C4-2B (cell line): ENCODE measurements around the gene TRIO.

Experiments
- H3K27ac ChIP-seq: fragments of 450-650 bp; 2 replicates; pipeline ENCODE4 v1.5.1; 2017
- ZFX ChIP-seq: fragments of 450-650 bp; IDR thresholded peaks from 2 replicates; pipeline ENCODE4 v1.6.1; 2017
- TF ChIP-seq, protein P1 (sequence below): fragments of 450-650 bp; conservative IDR thresholded peaks from 2 replicates; pipeline ENCODE4 v1.5.1; 2017; ENCODE audit warnings: mild to moderate bottlenecking

Gene TRIO

DNA sequence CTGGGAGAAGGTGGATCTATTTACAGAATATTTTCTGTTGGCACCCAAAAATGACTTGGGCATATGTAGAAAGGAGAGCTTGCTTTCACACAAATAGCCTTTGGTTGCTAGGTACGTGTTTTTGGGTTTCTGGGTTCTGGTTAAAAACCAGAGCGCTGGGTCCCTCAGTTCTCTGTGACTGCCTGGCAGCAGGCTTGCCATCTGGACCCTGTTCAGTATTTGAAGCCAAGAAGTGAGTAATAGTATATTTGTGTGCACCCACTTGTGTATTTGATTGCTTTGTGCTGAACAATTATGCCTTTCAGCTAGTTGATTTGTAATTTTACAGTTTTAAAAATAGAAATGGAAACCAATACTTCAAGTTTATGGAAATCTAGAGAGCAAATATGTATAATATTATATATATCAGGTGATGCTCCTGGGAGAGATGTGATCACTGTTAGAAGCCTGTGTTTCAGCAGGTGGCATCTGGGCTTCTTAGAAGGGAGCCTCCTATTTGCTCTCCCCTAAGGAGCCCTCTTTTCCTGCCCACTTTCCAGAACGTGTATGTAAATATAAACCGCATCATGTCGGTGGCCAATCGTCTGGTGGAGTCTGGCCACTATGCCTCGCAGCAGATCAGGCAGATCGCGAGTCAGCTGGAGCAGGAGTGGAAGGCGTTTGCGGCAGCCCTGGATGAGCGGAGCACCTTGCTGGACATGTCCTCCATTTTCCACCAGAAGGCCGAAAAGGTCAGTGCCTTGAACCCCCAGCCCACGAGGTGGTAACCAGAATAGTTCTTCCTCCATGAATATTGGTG lies 153.6 kb downstream of the TRIO start:
- H3K27ac ChIP-seq: no peak overlapping the region
- no peak for TF ChIP-seq ZFX
- TF ChIP-seq, protein P1, sequence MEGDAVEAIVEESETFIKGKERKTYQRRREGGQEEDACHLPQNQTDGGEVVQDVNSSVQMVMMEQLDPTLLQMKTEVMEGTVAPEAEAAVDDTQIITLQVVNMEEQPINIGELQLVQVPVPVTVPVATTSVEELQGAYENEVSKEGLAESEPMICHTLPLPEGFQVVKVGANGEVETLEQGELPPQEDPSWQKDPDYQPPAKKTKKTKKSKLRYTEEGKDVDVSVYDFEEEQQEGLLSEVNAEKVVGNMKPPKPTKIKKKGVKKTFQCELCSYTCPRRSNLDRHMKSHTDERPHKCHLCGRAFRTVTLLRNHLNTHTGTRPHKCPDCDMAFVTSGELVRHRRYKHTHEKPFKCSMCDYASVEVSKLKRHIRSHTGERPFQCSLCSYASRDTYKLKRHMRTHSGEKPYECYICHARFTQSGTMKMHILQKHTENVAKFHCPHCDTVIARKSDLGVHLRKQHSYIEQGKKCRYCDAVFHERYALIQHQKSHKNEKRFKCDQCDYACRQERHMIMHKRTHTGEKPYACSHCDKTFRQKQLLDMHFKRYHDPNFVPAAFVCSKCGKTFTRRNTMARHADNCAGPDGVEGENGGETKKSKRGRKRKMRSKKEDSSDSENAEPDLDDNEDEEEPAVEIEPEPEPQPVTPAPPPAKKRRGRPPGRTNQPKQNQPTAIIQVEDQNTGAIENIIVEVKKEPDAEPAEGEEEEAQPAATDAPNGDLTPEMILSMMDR: no peak

DNA sequence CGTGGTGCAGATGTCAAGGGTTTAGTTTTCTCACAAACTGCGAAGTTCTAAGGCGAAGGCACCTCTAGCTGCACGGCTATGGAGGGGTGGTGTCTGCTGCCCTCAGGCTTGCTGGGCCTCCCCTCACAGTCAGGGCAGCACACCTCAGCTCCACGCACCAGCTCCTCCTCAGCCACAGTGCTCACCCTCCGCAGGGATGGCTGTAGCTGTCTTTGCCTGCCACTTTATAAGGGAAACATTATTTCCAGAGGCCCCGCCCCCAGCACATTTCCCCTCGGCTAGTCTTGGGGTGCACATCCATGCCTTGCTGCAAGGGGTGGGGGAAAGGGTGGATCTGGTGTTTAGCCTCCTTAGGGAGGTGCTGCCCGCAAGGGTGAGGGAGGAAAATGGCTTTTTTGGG lies 154.6 kb downstream of the TRIO start:
- H3K27ac ChIP-seq: no peak overlapping the region

DNA sequence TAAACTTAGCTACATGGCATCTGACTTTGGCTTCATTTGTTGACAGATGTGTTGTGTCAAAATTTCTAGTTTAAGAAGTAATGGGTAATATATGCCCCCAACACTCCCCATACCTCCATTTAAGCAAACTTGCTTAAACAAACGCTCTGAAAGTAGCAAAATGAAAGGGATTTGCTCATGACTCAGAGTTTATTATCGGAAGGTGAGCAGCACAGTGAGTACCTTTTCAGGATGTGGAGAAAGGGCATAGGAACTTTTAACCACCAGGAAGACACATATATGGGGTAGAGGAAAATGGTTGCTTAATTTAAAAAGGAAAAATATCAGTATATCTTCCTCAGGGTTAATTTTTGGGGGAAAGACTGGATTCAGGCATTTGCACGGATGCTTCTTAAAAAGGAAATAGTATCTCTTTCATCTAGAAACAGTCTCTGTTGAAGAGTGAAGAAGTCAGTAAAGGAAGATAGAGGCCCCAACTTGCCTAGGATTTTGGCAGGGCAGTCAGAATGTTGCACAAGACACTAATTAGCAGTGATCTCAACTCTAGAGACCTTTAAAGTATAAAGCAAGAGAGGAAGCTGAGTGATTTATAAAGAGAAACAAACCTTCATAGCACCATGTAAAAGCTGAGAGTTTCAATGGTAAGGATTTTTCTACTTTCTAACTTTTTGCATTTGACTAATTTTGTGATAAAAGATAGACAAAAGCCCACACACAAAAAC lies 155.1 kb downstream of the TRIO start:
- H3K27ac ChIP-seq: no peak overlapping the region
- TF ChIP-seq, protein P1: no peak
- TF ChIP-seq ZFX: no peak

More for the DNA sequence above, 154.6 kb downstream of the TRIO start:
- TF ChIP-seq ZFX: no peak
- TF ChIP-seq, protein P1: no peak

DNA sequence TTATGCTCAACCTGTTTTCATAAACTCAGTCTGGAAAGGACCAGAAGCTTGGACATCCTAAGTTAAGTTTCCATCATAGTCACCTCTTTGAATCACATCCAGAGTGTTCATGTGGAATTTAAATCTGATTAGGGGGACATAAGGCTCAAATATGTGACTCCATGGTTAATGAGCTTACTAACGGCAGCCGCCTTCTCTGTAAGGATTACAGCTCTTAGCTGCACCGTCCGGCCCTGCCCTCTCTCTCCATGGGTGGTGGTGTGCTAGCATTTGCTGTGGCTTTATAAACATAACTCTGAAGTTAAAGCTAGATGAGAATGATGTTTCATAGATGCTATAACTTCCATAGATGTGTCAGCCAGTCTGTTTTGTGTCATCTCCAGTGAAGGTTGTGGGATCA lies 156.5 kb downstream of the TRIO start:
- H3K27ac ChIP-seq: no peak overlapping the region
- TF ChIP-seq ZFX: no peak
- TF ChIP-seq, protein P1: no peak

DNA sequence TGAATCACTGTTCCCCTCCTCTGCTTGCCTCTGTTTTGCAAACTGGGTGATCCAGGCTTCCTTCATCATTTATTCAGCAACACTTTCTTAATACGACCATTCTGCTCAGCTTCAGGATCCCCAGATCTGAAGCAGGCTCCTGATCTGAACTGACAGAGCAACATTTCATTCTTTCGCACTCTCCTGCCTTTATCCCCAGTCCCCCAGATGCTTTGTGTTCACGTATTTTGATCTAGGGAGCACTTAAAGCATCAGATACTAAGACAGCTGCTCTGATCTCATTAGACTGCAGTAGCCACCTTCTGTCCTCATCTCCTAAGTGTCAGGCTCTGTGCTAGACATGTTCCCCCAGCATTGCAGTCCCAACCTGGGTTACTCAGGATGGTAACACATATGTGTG lies 158.0 kb downstream of the TRIO start:
- TF ChIP-seq, protein P1: no peak
- TF ChIP-seq ZFX: no peak
- H3K27ac ChIP-seq: no peak overlapping the region

DNA sequence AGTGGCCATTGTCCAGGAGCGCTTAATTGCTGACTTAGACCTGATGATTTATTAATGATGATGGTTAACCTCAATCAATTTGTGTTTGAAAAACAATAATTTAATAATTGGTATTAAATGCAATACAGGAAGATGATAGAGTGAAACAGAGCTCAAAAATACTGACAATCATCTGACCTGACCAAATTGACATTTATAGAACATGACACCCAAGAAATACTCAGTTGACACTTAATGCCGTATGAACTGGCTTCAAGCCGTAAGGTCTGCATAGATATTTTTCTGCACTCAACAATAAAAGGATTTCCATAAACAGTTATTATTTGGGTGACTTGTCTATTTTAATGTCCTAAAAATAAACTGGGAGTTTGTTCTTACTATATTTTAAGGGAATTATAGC lies 159.2 kb downstream of the TRIO start:
- no peak overlapping the region for H3K27ac ChIP-seq
- no peak for TF ChIP-seq ZFX
- TF ChIP-seq, protein P1: no peak

DNA sequence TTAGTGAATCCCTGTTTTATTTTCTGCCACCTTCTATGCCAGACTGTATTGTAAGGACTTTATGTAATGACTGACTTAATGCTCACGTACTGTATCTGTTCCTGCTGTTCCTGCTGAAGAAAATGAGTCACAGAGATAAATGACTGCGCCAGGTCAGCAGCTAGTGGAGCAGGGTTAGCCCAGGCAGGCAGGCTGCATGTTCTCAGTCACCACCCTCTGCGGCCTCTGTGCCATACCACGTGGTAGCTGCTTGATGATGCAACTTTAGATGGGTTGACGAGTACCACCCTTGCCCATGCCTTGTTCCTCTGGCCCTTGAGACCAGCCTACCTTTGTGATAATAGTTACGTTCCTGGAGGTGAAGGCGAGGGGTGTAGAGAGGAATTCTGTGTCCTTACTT lies 161.9 kb downstream of the TRIO start:
- H3K27ac ChIP-seq: no peak overlapping the region
- TF ChIP-seq ZFX: no peak
